K562 (cell line): Measurements from ENCODE around the gene IFI16. TPM values are rescaled to one million over a fixed set of nuclear protein-coding genes. Genes with fewer than 3 reads are reported as not detected.
A peak's percentile ranks its signal among the peaks of the same experiment; 100 is the strongest.

Source experiments
- ATAC-seq: fragments of 200-7000 bp; cut with Tn5 transposase; 3 replicates; pipeline ENCODE4 v1.9.1; 2020; ENCODE audit warnings: moderate library complexity
- BruUV-seq: library from RNA; stranded (reverse); fragments of 400-500 nt; replicated peaks from 2 replicates; lab custom pipeline; 2021; lab: Mats Ljungman, UMichigan
- CTCF ChIA-PET: fragments of 300-600 bp; formaldehyde crosslinking; extraction: SDS; loops from one replicate; lab custom pipeline; 2021; ENCODE audit warnings: low intra/inter-chr PET ratio; lab: Yijun Ruan, JAX
- POLR2A ChIA-PET: fragments of 300-600, 350-650 bp; sonication (Branson Sonifier 250); formaldehyde crosslinking; extraction: SDS; loops from one replicate; lab custom pipeline; 2021; ENCODE audit warnings: antibody characterized with exemption, inconsistent platforms; lab: Yijun Ruan, JAX
- DNase-seq, 4 experiments: peaks; one replicate each; pipeline versions ENCODE4 v3.0.0 to v3.0.0-alpha.2; 2011 to 2018; ENCODE audit warnings: low spot score in 3 of 4, mixed read lengths in 3 of 4; ENCODE audit errors: extremely low read depth in 1 of 4
- FAIRE-seq: peaks from 2 replicates; lab custom pipeline; 2011; peaks lifted over from hg19 to GRCh38; lab: Jason Lieb, UNC
- H2AFZ ChIP-seq: 2 replicates; pipeline ENCODE4 v1.6.0; 2011; ENCODE audit warnings: low read depth, low read length, control low read depth, inconsistent platforms
- H3K27ac ChIP-seq: fragments of 200-600 bp; 3 replicates; pipeline ENCODE4 v1.8.0; 2011; ENCODE audit warnings: low read depth, mild to moderate bottlenecking, control low read depth, inconsistent platforms, low read length, moderate library complexity, mixed read lengths; ENCODE audit errors: extremely low read depth
- H3K27me3 ChIP-seq, 2 experiments: fragments of 300-600 bp in 1 of 2; 2 replicates in 1 of 2; 3 replicates in 1 of 2; pipeline versions ENCODE4 v1.6.0 to v1.8.0; 2011; ENCODE audit warnings: inconsistent platforms in 2 of 2, low read length in 2 of 2, mild to moderate bottlenecking in 1 of 2, mixed read lengths in 1 of 2, moderate library complexity in 1 of 2; ENCODE audit not compliant: control insufficient read depth in 2 of 2, insufficient read depth in 2 of 2
- H3K36me3 ChIP-seq: fragments of 300-600 bp; 3 replicates; pipeline ENCODE4 v1.8.0; 2011; ENCODE audit warnings: mild to moderate bottlenecking, low read length, inconsistent platforms; ENCODE audit not compliant: control insufficient read depth, insufficient read depth
- H3K4me1 ChIP-seq, 2 experiments: fragments of 200-600 bp in 1 of 2; replicated peaks in 1 of 2; 2 replicates in 1 of 2; 3 replicates in 1 of 2; pipeline versions ENCODE4 v1.5.1 to v1.8.0; 2011; ENCODE audit warnings: inconsistent platforms in 2 of 2, low read length in 2 of 2, mild to moderate bottlenecking in 1 of 2, mixed read lengths in 1 of 2, moderate library complexity in 1 of 2; ENCODE audit not compliant: control insufficient read depth in 2 of 2, insufficient read depth in 2 of 2
- H3K4me2 ChIP-seq: 2 replicates; pipeline ENCODE4 v1.6.1; 2011; ENCODE audit warnings: low read length, control low read depth, inconsistent platforms, mixed read lengths; ENCODE audit not compliant: insufficient read depth
- H3K4me3 ChIP-seq: fragments of 200-600 bp; sonication (generic), shearing (Covaris generic); 2 replicates; pipeline ENCODE4 v1.5.1; 2016; ENCODE audit warnings: control low read depth, inconsistent platforms
- H3K79me2 ChIP-seq: fragments of 200-600 bp; 3 replicates; pipeline ENCODE4 v1.8.0; 2011; ENCODE audit warnings: low read length, inconsistent platforms; ENCODE audit not compliant: control insufficient read depth, insufficient read depth
- H3K9ac ChIP-seq, 2 experiments: 2 replicates each; pipeline versions ENCODE4 v1.6.0 to v1.6.1; 2011; ENCODE audit warnings: low read depth in 2 of 2, low read length in 2 of 2, control low read depth in 1 of 2, inconsistent platforms in 1 of 2, mild to moderate bottlenecking in 1 of 2, mixed read lengths in 1 of 2; ENCODE audit not compliant: insufficient read depth in 1 of 2
- H3K9me1 ChIP-seq: one replicate; pipeline ENCODE4 v1.6.0; 2011; ENCODE audit warnings: inconsistent platforms, mild to moderate bottlenecking, low read length, moderate library complexity; ENCODE audit not compliant: control insufficient read depth, insufficient read depth
- H3K9me3 ChIP-seq: replicated peaks from 2 replicates; pipeline ENCODE4 v1.5.1; 2011; ENCODE audit warnings: low read depth, low read length, inconsistent platforms; ENCODE audit not compliant: control insufficient read depth, insufficient read depth
- H4K20me1 ChIP-seq: replicated peaks from 2 replicates; pipeline ENCODE4 v1.6.1; 2011; ENCODE audit warnings: low read length, inconsistent platforms, mixed read lengths; ENCODE audit not compliant: control insufficient read depth, insufficient read depth
- FOS ChIP-seq: IDR thresholded peaks from 3 replicates; pipeline ENCODE4 v1.6.1; 2011; ENCODE audit not compliant: insufficient read length; ENCODE audit errors: extremely low read depth
- GTF2B ChIP-seq: IDR thresholded peaks from 2 replicates; pipeline ENCODE4 v1.6.1; 2011; ENCODE audit not compliant: insufficient read length; ENCODE audit errors: extremely low read depth
- GTF2E2 ChIP-seq: fragments of 200-800 bp; sonication (Bioruptor generic); IDR thresholded peaks from 2 replicates; pipeline ENCODE4 v1.6.1; 2016; ENCODE audit warnings: missing genetic modification characterization, missing compliant biosample characterization
- NCOA1 ChIP-seq: fragments of 450-650 bp; IDR thresholded peaks from 2 replicates; pipeline ENCODE4 v1.6.1; 2016; ENCODE audit warnings: low read depth
- ZBTB43 ChIP-seq: sonication (generic); formaldehyde crosslinking; IDR thresholded peaks from 2 replicates; pipeline ENCODE4 v1.8.0; 2023; ENCODE audit warnings: mild to moderate bottlenecking, missing genetic modification reagents
- ZEB2 ChIP-seq: fragments of 450-650 bp; IDR thresholded peaks from 2 replicates; pipeline ENCODE4 v1.6.1; 2016
- ZKSCAN8 ChIP-seq: fragments of 200-800 bp; sonication (Bioruptor generic); IDR thresholded peaks from 2 replicates; pipeline ENCODE4 v1.6.1; 2016; ENCODE audit warnings: missing genetic modification characterization, missing compliant biosample characterization
- ZNF143 ChIP-seq: sonication (generic); formaldehyde crosslinking; IDR thresholded peaks from 2 replicates; pipeline ENCODE4 v1.9.0; 2022; ENCODE audit warnings: mild to moderate bottlenecking, missing genetic modification reagents
- ZNF197 ChIP-seq: fragments of 200-800 bp; sonication (Bioruptor generic); IDR thresholded peaks from 2 replicates; pipeline ENCODE4 v1.6.1; 2016; ENCODE audit warnings: low read depth, missing genetic modification characterization, missing compliant biosample characterization
- ZNF589 ChIP-seq: fragments of 200-800 bp; sonication (Bioruptor generic); IDR thresholded peaks from 2 replicates; pipeline ENCODE4 v1.6.1; 2016; ENCODE audit warnings: low read depth, missing genetic modification characterization, missing compliant biosample characterization
- WGBS: fragments of 100-300 bp; shearing (Covaris generic); methylation state at CpG from one replicate; pipeline ENCODE4 v1.1.6; 2016; ENCODE audit warnings: low coverage, mixed read lengths; ENCODE audit not compliant: insufficient coverage; ENCODE audit errors: missing lambda C conversion rate; 5-methylcytosine and 5-hydroxymethylcytosine counted together
- in situ Hi-C: fragments of 300-500 bp; cut with MboI; formaldehyde crosslinking; loops from 4 replicates; pipeline ENCODE4 v1.15.0; 2018; ENCODE audit warnings: inconsistent platforms, mixed read lengths
- intact Hi-C: fragments of 100-400 bp; cut with micrococcal nuclease; formaldehyde crosslinking; loops from 2 replicates; pipeline ENCODE4 v1.14.2; 2022
- polyA plus RNA-seq, 8 experiments: library from polyadenylated mRNA; depleted of rRNA in 4 of 8; stranded (reverse) in 5 of 8; unstranded in 3 of 8; fragments of >200 nt; fragmentation: Nextera tagmentation in 2 of 8; fragmentation: Illumina TruSeq in 1 of 8; extraction: Ambion mirVana in 2 of 8; extraction: Trizol in 1 of 8; gene quantifications; 2 replicates each; pipeline versions ENCODE4 v1.2.1 to v1.2.3, GENCODE V29; 2011 to 2014; ENCODE audit warnings: inconsistent platforms in 1 of 8, missing spikeins in 1 of 8
- total RNA-seq, 7 experiments: library from RNA; depleted of rRNA in 6 of 7; stranded (reverse); fragments of >200 nt in 6 of 7; fragmentation: Illumina TruSeq in 2 of 7; extraction: Trizol in 2 of 7; gene quantifications; 2 replicates each; pipeline versions ENCODE4 v1.2.1 to v1.2.3, GENCODE V29; 2011 to 2021; ENCODE audit warnings: low replicate concordance in 1 of 7

Gene IFI16
- total and polyA plus RNA-seq, 9 of the 15 experiments (the other 6 are each of a cell fraction or from before 2014, with no cell fraction given) = 0.70 to 2.8 (median 1.6) TPM

GRCh38 chr1:159009287-159009686, 420 bp upstream of the IFI16 start:
- POLR2A ChIA-PET = no interaction called here
- Histone ChIP-seq H3K4me2 (no peak overlapping the region), H3K9me3 (no peaks in the 10 kb centered on the region), H3K9ac (no peak overlapping the region), H3K4me3 (no peak overlapping the region), H3K27me3 (no peaks in the 10 kb centered on the region), H3K4me1 (no peaks in the 10 kb centered on the region; a peak in 2 of 5 replicates), H3K79me2 (no peaks in the 10 kb centered on the region), H3K27ac (no peak overlapping the region), H4K20me1 (no peaks in the 10 kb centered on the region), H3K9me1 (no peaks in the 10 kb centered on the region), H3K36me3 (no peaks in the 10 kb centered on the region), H2AFZ (peak overlapping the region; percentile 38; the same call in 1 of the 2 replicates)
- FAIRE-seq = no peak
- WGBS = 4% methylated on average over 2 of the region's 2 CpGs
- intact Hi-C loops = no loop called here
- CTCF ChIA-PET = no interaction called here
- BruUV-seq = no TSS peak
- in situ Hi-C loops = loop anchor here (10.0 kb wide), 1 partner anchor 344 kb away; no protein-coding TSS in a partner anchor
- no peak for TF ChIP-seq FOS
- no peak for TF ChIP-seq ZNF589 (CRISPR knock-in tag)
- TF ChIP-seq ZBTB43 = no peak
- no peak for TF ChIP-seq NCOA1
- 0 out of 2 replicates have a peak, but pooled peaks have one; percentile 47 for TF ChIP-seq ZKSCAN8 (CRISPR knock-in tag)
- no peak for TF ChIP-seq GTF2B
- TF ChIP-seq ZEB2 = no peak
- no peak for TF ChIP-seq ZNF143 (CRISPR knock-in tag)
- TF ChIP-seq ZNF197 (CRISPR knock-in tag) = peak; percentile 7; the same call in 1 of the 2 replicates
- TF ChIP-seq GTF2E2 (tag) = peak; percentile 81
- TF ChIP-seq, all 486 proteins: peak for 3
- ATAC-seq (no peak), DNase-seq (no peak)
